NCI-H510A (cell line): Measurements from ENCODE around the gene CCDC136.

Source experiments
- DNase-seq: peaks from one replicate; lab custom pipeline; 2025; lab: John Stamatoyannopoulos, UW

Gene CCDC136

GRCh38 chr7:128777156-128778123, 14.3 kb upstream of the CCDC136 start:
- no peak for DNase-seq

- no peak for DNase-seq
Observed at GRCh38 chr7:128778946-128779345, 12.8 kb upstream of the CCDC136 start.

GRCh38 chr7:128781126-128781525, 10.6 kb upstream of the CCDC136 start:
- DNase-seq = no peak

GRCh38 chr7:128781851-128782250, 9.9 kb upstream of the CCDC136 start:
- DNase-seq = no peak

GRCh38 chr7:128783143-128783861, 8.5 kb upstream of the CCDC136 start:
- no peak for DNase-seq

GRCh38 chr7:128785738-128786137, 6.0 kb upstream of the CCDC136 start:
- DNase-seq = no peak

- DNase-seq = no peak
Observed at GRCh38 chr7:128788446-128789412, 3.0 kb upstream of the CCDC136 start.

GRCh38 chr7:128790315-128791041, 1.3 kb upstream of the CCDC136 start:
- DNase-seq = no peak

GRCh38 chr7:128791972-128792327, 182 bp downstream of the CCDC136 start:
- DNase-seq = no peak

- no peak for DNase-seq
Observed at GRCh38 chr7:128792471-128793180, 858 bp downstream of the CCDC136 start.

- no peak for DNase-seq
Observed at GRCh38 chr7:128793181-128793547, 1.4 kb downstream of the CCDC136 start.

- no peak for DNase-seq
Observed at GRCh38 chr7:128794020-128794419, 2.3 kb downstream of the CCDC136 start.

- no peak for DNase-seq
Observed at GRCh38 chr7:128794436-128794835, 2.7 kb downstream of the CCDC136 start.

GRCh38 chr7:128795129-128795528, 3.4 kb downstream of the CCDC136 start:
- DNase-seq = no peak

GRCh38 chr7:128796327-128796726, 4.6 kb downstream of the CCDC136 start:
- DNase-seq = no peak

GRCh38 chr7:128799451-128799850, 7.7 kb downstream of the CCDC136 start:
- DNase-seq = no peak

- no peak for DNase-seq
Observed at GRCh38 chr7:128800567-128800966, 8.8 kb downstream of the CCDC136 start.

GRCh38 chr7:128801003-128801402, 9.2 kb downstream of the CCDC136 start:
- DNase-seq = no peak

GRCh38 chr7:128801667-128802418, 10.1 kb downstream of the CCDC136 start:
- DNase-seq = no peak

GRCh38 chr7:128804484-128804883, 12.7 kb downstream of the CCDC136 start:
- no peak for DNase-seq
